ENCODE results near the gene DCTN3. TPM values are rescaled to one million over a fixed set of nuclear protein-coding genes. Genes with fewer than 3 reads are reported as not detected.

DCTN3 gene
- total and polyA plus RNA-seq, 12 donors, result 30.5 to 143 (median 127) TPM

- no peak for DNase-seq
- WGBS, 2 donors, result 75 to 77% methylated on average over 6 of the region's 6 CpGs
- TF ChIP-seq, protein P1, sequence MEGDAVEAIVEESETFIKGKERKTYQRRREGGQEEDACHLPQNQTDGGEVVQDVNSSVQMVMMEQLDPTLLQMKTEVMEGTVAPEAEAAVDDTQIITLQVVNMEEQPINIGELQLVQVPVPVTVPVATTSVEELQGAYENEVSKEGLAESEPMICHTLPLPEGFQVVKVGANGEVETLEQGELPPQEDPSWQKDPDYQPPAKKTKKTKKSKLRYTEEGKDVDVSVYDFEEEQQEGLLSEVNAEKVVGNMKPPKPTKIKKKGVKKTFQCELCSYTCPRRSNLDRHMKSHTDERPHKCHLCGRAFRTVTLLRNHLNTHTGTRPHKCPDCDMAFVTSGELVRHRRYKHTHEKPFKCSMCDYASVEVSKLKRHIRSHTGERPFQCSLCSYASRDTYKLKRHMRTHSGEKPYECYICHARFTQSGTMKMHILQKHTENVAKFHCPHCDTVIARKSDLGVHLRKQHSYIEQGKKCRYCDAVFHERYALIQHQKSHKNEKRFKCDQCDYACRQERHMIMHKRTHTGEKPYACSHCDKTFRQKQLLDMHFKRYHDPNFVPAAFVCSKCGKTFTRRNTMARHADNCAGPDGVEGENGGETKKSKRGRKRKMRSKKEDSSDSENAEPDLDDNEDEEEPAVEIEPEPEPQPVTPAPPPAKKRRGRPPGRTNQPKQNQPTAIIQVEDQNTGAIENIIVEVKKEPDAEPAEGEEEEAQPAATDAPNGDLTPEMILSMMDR (IDR thresholded peaks at IDR 0.05), result no peak
- intact Hi-C loops (cut with DNase I), result no loop called here
- H3K9me3 ChIP-seq, result peaks cover 0 to 4% (median 0%) of the 10 kb centered on the region in 11 donors
- peaks cover 0 to 7% (median 0%) of the 10 kb centered on the region in 9 donors for H3K4me1 ChIP-seq
- no peaks in the 10 kb centered on the region for H3K36me3 ChIP-seq
- no peak overlapping the region for H3K27ac ChIP-seq
- H3K27me3 ChIP-seq, result peaks cover 0 to 13% (median 6%) of the 10 kb centered on the region in 7 donors
- H3K4me3 ChIP-seq, result no peak overlapping the region
- ATAC-seq, result no peak
Observed at GRCh38 chr9:34566972-34567371, 53.3 kb downstream of the DCTN3 start.

DNA sequence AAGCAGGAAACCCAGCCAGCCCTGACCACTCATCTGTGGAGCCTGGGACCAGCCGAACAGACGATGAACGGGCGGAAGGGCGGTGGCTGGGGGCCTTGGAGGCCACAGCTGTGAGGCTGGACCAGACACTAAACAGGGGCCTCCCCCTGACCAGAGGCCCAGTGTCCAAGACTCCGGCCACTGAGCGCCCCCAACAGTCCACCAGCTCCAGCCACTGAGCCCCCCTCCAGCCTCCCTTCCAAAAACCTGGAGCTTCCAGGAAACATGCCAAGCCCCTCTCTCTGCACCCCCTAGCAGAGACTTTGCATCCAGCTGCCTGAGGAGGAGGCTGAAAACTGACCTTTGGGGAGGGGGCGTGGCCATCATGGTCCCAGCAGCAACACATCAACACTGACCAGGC, 54.0 kb downstream of the DCTN3 start:
- no peak for ATAC-seq
- intact Hi-C loops (cut with DNase I), result no loop called here
- WGBS, 2 donors, result 52 to 70% methylated on average over 8 of the region's 8 CpGs
- Histone ChIP-seq H3K27ac (no peak overlapping the region), H3K27me3 (peaks cover 0 to 13% (median 6%) of the 10 kb centered on the region in 7 donors), H3K36me3 (no peaks in the 10 kb centered on the region), H3K9me3 (peaks cover 0 to 4% (median 0%) of the 10 kb centered on the region in 11 donors), H3K4me1 (peaks cover 0 to 8% (median 0%) of the 10 kb centered on the region in 9 donors), H3K4me3 (no peak overlapping the region)
- no peak for DNase-seq
- TF ChIP-seq, protein P1 (IDR thresholded peaks at IDR 0.05), result no peak

- ATAC-seq (no peak), DNase-seq (no peak)
- peaks cover 0 to 4% (median 0%) of the 10 kb centered on the region in 11 donors for H3K9me3 ChIP-seq
- H3K4me1 ChIP-seq, result peaks cover 0 to 12% (median 3%) of the 10 kb centered on the region in 9 donors
- intact Hi-C loops (cut with DNase I), result no loop called here
- no peaks in the 10 kb centered on the region for H3K36me3 ChIP-seq
- no peak overlapping the region for H3K4me3 ChIP-seq
- no peak overlapping the region for H3K27ac ChIP-seq
- TF ChIP-seq, protein P1 (IDR thresholded peaks at IDR 0.05), result no peak
- H3K27me3 ChIP-seq, result peaks cover 0 to 13% (median 6%) of the 10 kb centered on the region in 7 donors
- 68 to 75% methylated on average over 8 of the region's 8 CpGs for WGBS, 2 donors
Observed at GRCh38 chr9:34565856-34566255, 54.4 kb downstream of the DCTN3 start.

DNA sequence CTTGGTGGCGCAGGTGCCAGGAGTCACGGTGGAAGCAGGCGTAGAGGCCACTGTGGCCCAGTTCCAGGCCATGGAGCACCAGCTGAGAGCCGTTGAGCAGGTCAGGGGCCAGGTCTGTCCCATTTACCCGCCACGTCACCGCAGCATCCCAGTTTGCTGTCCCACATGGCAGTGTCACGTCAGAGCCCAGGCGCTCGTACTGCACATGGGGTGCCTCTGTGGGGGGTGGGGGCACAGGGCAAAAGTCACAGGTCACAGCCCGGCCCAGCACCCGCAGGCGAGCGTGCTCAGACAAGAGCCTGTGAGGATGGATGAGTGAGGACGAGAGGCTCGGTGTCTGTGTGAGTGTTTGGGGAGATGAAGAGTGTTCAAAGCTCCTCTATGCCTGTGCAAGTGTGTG, 55.7 kb downstream of the DCTN3 start:
- intact Hi-C loops (cut with DNase I), result no loop called here
- DNase-seq, result no peak
- Histone ChIP-seq H3K27me3 (peaks cover 0 to 15% (median 9%) of the 10 kb centered on the region in 7 donors), H3K9me3 (peaks cover 0 to 4% (median 0%) of the 10 kb centered on the region in 11 donors), H3K36me3 (no peaks in the 10 kb centered on the region), H3K4me1 (peaks cover 3 to 18% (median 16%) of the 10 kb centered on the region in 9 donors), H3K4me3 (no peak overlapping the region), H3K27ac (no peak overlapping the region)
- no peak for ATAC-seq
- 95 to 97% methylated on average over 16 of the region's 16 CpGs for WGBS, 2 donors
- TF ChIP-seq, protein P1 (IDR thresholded peaks at IDR 0.05), result no peak

Other genes starting within 250 kb of the DCTN3 start
- gene MYORG, start 243.6 kb downstream of the DCTN3 start, total RNA-seq, result 1 to 10 TPM; 4.9 to 9.1 (median 7.1) TPM
- 1 to 10 TPM; 1.3 to 4.8 TPM for gene MYORG, start 243.6 kb downstream of the DCTN3 start, polyA plus RNA-seq
- gene FAM219A, start 161.9 kb downstream of the DCTN3 start, total RNA-seq, result 10 to 100 TPM; 18.9 to 38.6 (median 27.9) TPM
- gene FAM219A, start 161.9 kb downstream of the DCTN3 start, polyA plus RNA-seq, result 10 to 100 TPM; 15.1 to 20.7 TPM
- under 1 TPM in 2 of 10 donors, not detected in 8; 0.09 to 0.18 TPM for gene DNAI1, start 161.7 kb downstream of the DCTN3 start, total RNA-seq
- under 1 TPM in 1 of 2 donors, not detected in 1; 0.28 TPM for gene DNAI1, start 161.7 kb downstream of the DCTN3 start, polyA plus RNA-seq
- under 1 TPM in 6 of 10 donors, not detected in 4; 0.32 to 0.64 (median 0.42) TPM for gene ENHO, start 97.5 kb downstream of the DCTN3 start, total RNA-seq
- gene ENHO, start 97.5 kb downstream of the DCTN3 start, polyA plus RNA-seq, result 1 to 10 TPM in 1 of 2 donors, under 1 TPM in 1; 0.46 to 1.2 TPM
- 1 to 10 TPM in 9 of 10 donors, under 1 TPM in 1; 0.76 to 6.2 (median 2.9) TPM for gene CNTFR, start 30.8 kb downstream of the DCTN3 start, total RNA-seq
- gene CNTFR, start 30.8 kb downstream of the DCTN3 start, polyA plus RNA-seq, result 1 to 10 TPM; 2.9 to 5.0 TPM
- gene RPP25L, start 8.4 kb downstream of the DCTN3 start, total RNA-seq, result 10 to 100 TPM; 29.2 to 48.5 (median 39.2) TPM
- 10 to 100 TPM; 34.3 to 51.0 TPM for gene RPP25L, start 8.4 kb downstream of the DCTN3 start, polyA plus RNA-seq
- not detected for gene ARID3C, start 8.6 kb upstream of the DCTN3 start, total RNA-seq
- not detected for gene ARID3C, start 8.6 kb upstream of the DCTN3 start, polyA plus RNA-seq
- 10 to 100 TPM; 15.8 to 31.7 (median 22.3) TPM for gene SIGMAR1, start 17.3 kb upstream of the DCTN3 start, total RNA-seq
- 10 to 100 TPM; 23.8 to 54.0 TPM for gene SIGMAR1, start 17.3 kb upstream of the DCTN3 start, polyA plus RNA-seq
- 10 to 100 TPM; 34.7 to 65.0 (median 44.2) TPM for gene GALT, start 26.2 kb upstream of the DCTN3 start, total RNA-seq
- gene GALT, start 26.2 kb upstream of the DCTN3 start, polyA plus RNA-seq, result 10 to 100 TPM; 20.8 to 82.2 TPM
- gene IL11RA, start 31.7 kb upstream of the DCTN3 start, total RNA-seq, result 10 to 100 TPM; 45.2 to 53.7 (median 48.1) TPM
- gene IL11RA, start 31.7 kb upstream of the DCTN3 start, polyA plus RNA-seq, result 10 to 100 TPM; 26.9 to 30.0 TPM
- gene CCL27, start 42.2 kb upstream of the DCTN3 start, total RNA-seq, result under 1 TPM in 1 of 10 donors, not detected in 9; 0.44 TPM
- under 1 TPM in 1 of 2 donors, not detected in 1; 0.45 TPM for gene CCL27, start 42.2 kb upstream of the DCTN3 start, polyA plus RNA-seq
- 10 to 100 TPM in 1 of 10 donors, 1 to 10 TPM in 1, under 1 TPM in 3, not detected in 5; 0.47 to 19.9 (median 0.87) TPM for gene CCL19, start 70.8 kb upstream of the DCTN3 start, total RNA-seq
- gene CCL19, start 70.8 kb upstream of the DCTN3 start, polyA plus RNA-seq, result 1 to 10 TPM; 1.6 to 4.9 TPM
- gene CCL21, start 89.6 kb upstream of the DCTN3 start, total RNA-seq, result 10 to 100 TPM in 7 of 10 donors, 1 to 10 TPM in 3; 1.3 to 31.1 (median 14.7) TPM
- 10 to 100 TPM; 21.7 to 44.5 TPM for gene CCL21, start 89.6 kb upstream of the DCTN3 start, polyA plus RNA-seq

Data from heart right ventricle (tissue), 16 donors.